Endodermal cell (in vitro differentiated cells): ENCODE results near the gene NT5C. TPM values are rescaled to one million over a fixed set of nuclear protein-coding genes. Genes with fewer than 3 reads are reported as not detected.
"Not testable (repeated sequence)": the region's sequence is repeated elsewhere in the genome, so short reads cannot be mapped to it uniquely, and the experiment has no call there.

Experiments
- DNase-seq: peaks from one replicate; pipeline ENCODE4 v3.0.0-alpha.2; 2017
- H3K27ac ChIP-seq: 2 replicates; pipeline ENCODE4 v1.5.1; 2013; ENCODE audit warnings: mild to moderate bottlenecking, low read depth, low read length, moderate library complexity
- H3K27me3 ChIP-seq: 2 replicates; pipeline ENCODE4 v1.6.1; 2013; ENCODE audit warnings: mild to moderate bottlenecking, low read length, moderate library complexity; ENCODE audit not compliant: insufficient read depth, control insufficient read depth, poor library complexity, severe bottlenecking
- H3K36me3 ChIP-seq: 2 replicates; pipeline ENCODE4 v1.7.0; 2013; ENCODE audit warnings: mild to moderate bottlenecking, low read length, moderate library complexity; ENCODE audit not compliant: control insufficient read depth, insufficient read depth
- H3K4me1 ChIP-seq: one replicate; pipeline ENCODE4 v1.7.0; 2013; ENCODE audit warnings: low read length; ENCODE audit not compliant: control insufficient read depth, insufficient read depth
- H3K4me3 ChIP-seq: 2 replicates; pipeline ENCODE4 v1.5.1; 2013; ENCODE audit warnings: mild to moderate bottlenecking, low read length, moderate library complexity
- H3K9ac ChIP-seq: 2 replicates; pipeline ENCODE4 v1.6.1; 2013; ENCODE audit warnings: mild to moderate bottlenecking, low read length, moderate library complexity; ENCODE audit not compliant: poor library complexity, severe bottlenecking; ENCODE audit errors: extremely low read depth
- H3K9me3 ChIP-seq: 2 replicates; pipeline ENCODE4 v1.6.1; 2013; ENCODE audit warnings: mild to moderate bottlenecking, low read length, moderate library complexity; ENCODE audit not compliant: control insufficient read depth
- H3K27ac Mint-ChIP-seq: 2 replicates; pipeline ENCODE4 v1.8.0; 2020; ENCODE audit warnings: mixed read lengths
- H3K27me3 Mint-ChIP-seq: 2 replicates; pipeline ENCODE4 v1.8.0; 2021; ENCODE audit warnings: mild to moderate bottlenecking, mixed read lengths; ENCODE audit not compliant: insufficient read depth
- H3K36me3 Mint-ChIP-seq: 2 replicates; pipeline ENCODE4 v1.8.0; 2020; ENCODE audit warnings: low read depth, mixed read lengths
- H3K4me1 Mint-ChIP-seq: 2 replicates; pipeline ENCODE4 v1.8.0; 2020; ENCODE audit warnings: mixed read lengths
- H3K4me3 Mint-ChIP-seq: 2 replicates; pipeline ENCODE4 v1.8.0; 2020; ENCODE audit warnings: mild to moderate bottlenecking, moderate library complexity, mixed read lengths
- H3K9me3 Mint-ChIP-seq: 2 replicates; pipeline ENCODE4 v1.8.0; 2020; ENCODE audit warnings: mild to moderate bottlenecking, mixed read lengths
- WGBS, 2 experiments: methylation state at CpG; one replicate each; pipeline versions ENCODE4 v1.1.5 to v1.1.7; 2013; ENCODE audit warnings: missing lambda C conversion rate in 2 of 2, mixed read lengths in 1 of 2; ENCODE audit not compliant: insufficient coverage in 1 of 2, insufficient read length in 1 of 2; 5-methylcytosine and 5-hydroxymethylcytosine counted together
- total RNA-seq, 2 donors: library from RNA; stranded (reverse); fragmentation: NEBNext Ultra II Directional in 1 of 2; extraction: Animal tissue kit (Norgen Biotek cat#: 25700) in 1 of 2; gene quantifications; 2 replicates in 1 of 2; 3 replicates in 1 of 2; pipeline ENCODE4 v1.2.1, GENCODE V29; 2021
- TF ChIP-seq, protein P1 (sequence below): fragments of 200-600 bp; sonication (generic); conservative IDR thresholded peaks from 2 replicates; pipeline ENCODE4 v1.5.0; 2021; ENCODE audit warnings: antibody characterized with exemption, mild to moderate bottlenecking

Gene NT5C
- total RNA-seq, 2 donors from 2014 or later = 69.1 to 80.3 TPM

DNA sequence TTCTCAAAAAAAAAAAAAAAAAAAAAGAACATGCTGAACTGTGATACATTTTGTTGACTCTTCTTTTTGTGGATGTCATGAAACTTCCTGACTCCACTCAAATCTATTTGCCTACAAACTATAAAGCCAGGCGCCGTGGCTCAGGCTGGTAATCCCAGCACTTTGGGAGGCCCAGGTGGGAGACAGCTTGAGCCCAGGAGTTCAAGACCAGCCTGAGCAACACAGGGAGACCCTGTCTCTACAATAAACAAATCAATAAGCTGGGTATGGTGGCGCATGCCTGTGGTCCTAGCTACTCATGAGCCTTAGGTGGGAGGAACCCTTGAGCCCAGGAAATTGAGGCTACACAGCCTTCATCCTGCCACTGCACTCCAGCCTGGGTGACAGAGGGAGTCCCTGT lies 1.5 kb upstream of the NT5C start:
- peaks cover 47% of the 10 kb centered on the region for H3K36me3 ChIP-seq
- H3K27ac ChIP-seq = no peak overlapping the region
- peaks cover 3% of the 10 kb centered on the region for H3K4me1 ChIP-seq
- Mint-ChIP-seq H3K36me3 (peaks cover 30% of the 10 kb centered on the region), H3K9me3 (no peaks in the 10 kb centered on the region), H3K27ac (no peak overlapping the region), H3K27me3 (no peaks in the 10 kb centered on the region), H3K4me1 (peaks cover 4% of the 10 kb centered on the region), H3K4me3 (no peak overlapping the region)
- no peak overlapping the region for H3K4me3 ChIP-seq
- TF ChIP-seq, protein P1, sequence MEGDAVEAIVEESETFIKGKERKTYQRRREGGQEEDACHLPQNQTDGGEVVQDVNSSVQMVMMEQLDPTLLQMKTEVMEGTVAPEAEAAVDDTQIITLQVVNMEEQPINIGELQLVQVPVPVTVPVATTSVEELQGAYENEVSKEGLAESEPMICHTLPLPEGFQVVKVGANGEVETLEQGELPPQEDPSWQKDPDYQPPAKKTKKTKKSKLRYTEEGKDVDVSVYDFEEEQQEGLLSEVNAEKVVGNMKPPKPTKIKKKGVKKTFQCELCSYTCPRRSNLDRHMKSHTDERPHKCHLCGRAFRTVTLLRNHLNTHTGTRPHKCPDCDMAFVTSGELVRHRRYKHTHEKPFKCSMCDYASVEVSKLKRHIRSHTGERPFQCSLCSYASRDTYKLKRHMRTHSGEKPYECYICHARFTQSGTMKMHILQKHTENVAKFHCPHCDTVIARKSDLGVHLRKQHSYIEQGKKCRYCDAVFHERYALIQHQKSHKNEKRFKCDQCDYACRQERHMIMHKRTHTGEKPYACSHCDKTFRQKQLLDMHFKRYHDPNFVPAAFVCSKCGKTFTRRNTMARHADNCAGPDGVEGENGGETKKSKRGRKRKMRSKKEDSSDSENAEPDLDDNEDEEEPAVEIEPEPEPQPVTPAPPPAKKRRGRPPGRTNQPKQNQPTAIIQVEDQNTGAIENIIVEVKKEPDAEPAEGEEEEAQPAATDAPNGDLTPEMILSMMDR = no peak
- H3K27me3 ChIP-seq = no peaks in the 10 kb centered on the region
- 95 to 100% methylated on average over 2 to 3 of the region's 3 CpGs for WGBS, 2 experiments
- H3K9me3 ChIP-seq = no peaks in the 10 kb centered on the region
- DNase-seq = no peak
- no peak overlapping the region for H3K9ac ChIP-seq

DNA sequence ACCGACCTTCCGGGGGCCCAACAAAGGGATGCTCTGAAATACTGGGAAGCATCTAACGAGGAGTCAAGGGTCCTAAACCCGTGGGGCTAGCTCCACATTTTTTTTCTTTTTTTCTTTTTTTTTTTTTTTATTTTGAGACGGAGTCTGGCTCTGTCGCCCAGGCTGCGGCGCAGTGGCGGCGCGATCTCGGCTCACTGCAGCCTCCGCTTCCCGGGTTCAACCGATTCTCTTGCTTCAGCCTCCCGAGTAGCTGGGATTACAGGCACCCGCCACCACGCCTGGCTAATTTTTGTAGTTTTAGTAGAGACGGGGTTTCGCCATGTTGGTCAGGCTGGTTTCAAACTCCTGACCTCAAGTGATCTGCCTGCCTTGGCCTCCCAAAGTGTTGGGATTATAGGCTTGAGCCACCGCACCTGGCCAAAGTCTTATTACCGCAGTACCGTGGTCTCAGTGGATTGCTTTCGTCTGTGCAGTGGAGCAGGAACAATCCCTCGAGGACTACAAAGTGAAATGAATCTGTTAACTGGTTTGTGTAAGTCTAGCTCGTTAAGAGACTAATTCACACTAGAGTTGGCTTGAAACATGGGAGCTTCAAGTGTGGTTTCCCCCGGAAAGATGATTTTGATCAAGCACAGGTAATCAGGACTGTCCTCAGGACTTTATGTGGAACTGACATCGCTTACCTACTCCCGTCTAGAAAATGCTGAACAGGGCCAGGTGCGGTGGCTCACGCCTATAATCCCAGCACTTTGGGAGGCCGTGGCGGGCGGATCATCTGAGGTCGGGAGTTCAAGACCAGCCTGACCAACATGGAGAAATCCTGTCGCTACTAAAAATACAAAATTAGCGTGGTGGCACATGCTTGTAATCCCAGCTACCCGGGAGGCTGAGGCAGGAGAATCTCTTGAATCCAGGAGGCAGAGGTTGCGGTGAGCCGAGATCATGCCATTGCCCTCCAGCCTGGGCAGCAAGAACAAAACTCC lies 767 bp upstream of the NT5C start:
- not testable (repeated sequence) for DNase-seq, H3K27me3 Mint-ChIP-seq, H3K9me3 Mint-ChIP-seq, H3K4me1 Mint-ChIP-seq, H3K27me3 ChIP-seq, H3K9me3 ChIP-seq, H3K4me1 ChIP-seq
- H3K27ac Mint-ChIP-seq = peak overlapping the region; percentile 88
- Histone ChIP-seq H3K27ac (peak overlapping the region; percentile 86), H3K36me3 (peaks cover 43% of the 10 kb centered on the region), H3K9ac (peak overlapping the region; percentile 11), H3K4me3 (peak overlapping the region; percentile 83)
- 87 to 90% methylated on average over 33 to 40 of the region's 40 CpGs for WGBS, 2 experiments
- H3K36me3 Mint-ChIP-seq = peaks cover 30% of the 10 kb centered on the region
- peak overlapping the region; percentile 79 for H3K4me3 Mint-ChIP-seq

DNA sequence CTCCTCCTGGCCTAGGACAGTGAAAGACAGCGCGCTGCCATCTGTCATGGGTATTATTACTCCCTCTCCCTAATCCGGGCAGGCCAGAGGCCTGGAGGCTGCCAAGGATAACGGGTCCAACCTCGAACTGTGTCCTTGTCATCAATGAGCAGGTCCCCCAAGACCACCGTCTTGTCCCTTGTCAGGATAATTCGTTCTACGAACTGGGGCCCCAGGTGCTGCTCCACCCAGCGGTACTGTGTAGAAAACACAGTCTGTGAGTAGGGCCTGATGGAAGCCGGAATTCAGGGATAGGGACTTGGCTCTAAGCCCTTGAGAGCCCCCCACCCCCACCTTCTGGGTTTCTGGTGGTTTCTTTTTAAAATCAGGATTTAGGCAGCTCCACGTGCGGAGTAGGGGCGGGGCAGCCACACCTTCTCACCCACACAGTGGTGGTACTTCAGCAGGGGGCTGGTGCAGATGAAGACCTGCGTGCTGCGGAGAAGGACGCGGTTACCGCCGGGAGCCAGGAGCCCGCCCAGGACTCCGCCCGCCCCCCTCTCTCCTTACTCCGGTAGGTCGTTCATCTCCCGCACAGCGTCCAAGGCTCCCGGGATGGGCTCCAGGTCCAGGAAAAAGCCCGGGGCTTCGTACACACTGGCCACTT lies 787 bp downstream of the NT5C start:
- Histone ChIP-seq H3K36me3 (peaks cover 41% of the 10 kb centered on the region), H3K27me3 (no peaks in the 10 kb centered on the region), H3K9me3 (no peaks in the 10 kb centered on the region), H3K9ac (peak overlapping the region; percentile 73), H3K4me1 (peaks cover 3% of the 10 kb centered on the region), H3K27ac (peak overlapping the region; percentile 86), H3K4me3 (peak overlapping the region; percentile 83)
- 11 to 13% methylated on average over 7 to 29 of the region's 29 CpGs for WGBS, 2 experiments
- no peaks in the 10 kb centered on the region for H3K9me3 Mint-ChIP-seq
- peak overlapping the region; percentile 90 for H3K27ac Mint-ChIP-seq
- no peaks in the 10 kb centered on the region for H3K27me3 Mint-ChIP-seq
- TF ChIP-seq, protein P1 = peak; percentile 70
- peak overlapping the region; percentile 79 for H3K4me3 Mint-ChIP-seq
- H3K4me1 Mint-ChIP-seq = peaks cover 4% of the 10 kb centered on the region
- peak; percentile 93 for DNase-seq
- peaks cover 26% of the 10 kb centered on the region for H3K36me3 Mint-ChIP-seq
